ENCODE data around the gene AXDND1.
"Not testable (repeated sequence)": the region's sequence is repeated elsewhere in the genome, so short reads cannot be mapped to it uniquely, and the experiment has no call there.

AXDND1 gene

DNA sequence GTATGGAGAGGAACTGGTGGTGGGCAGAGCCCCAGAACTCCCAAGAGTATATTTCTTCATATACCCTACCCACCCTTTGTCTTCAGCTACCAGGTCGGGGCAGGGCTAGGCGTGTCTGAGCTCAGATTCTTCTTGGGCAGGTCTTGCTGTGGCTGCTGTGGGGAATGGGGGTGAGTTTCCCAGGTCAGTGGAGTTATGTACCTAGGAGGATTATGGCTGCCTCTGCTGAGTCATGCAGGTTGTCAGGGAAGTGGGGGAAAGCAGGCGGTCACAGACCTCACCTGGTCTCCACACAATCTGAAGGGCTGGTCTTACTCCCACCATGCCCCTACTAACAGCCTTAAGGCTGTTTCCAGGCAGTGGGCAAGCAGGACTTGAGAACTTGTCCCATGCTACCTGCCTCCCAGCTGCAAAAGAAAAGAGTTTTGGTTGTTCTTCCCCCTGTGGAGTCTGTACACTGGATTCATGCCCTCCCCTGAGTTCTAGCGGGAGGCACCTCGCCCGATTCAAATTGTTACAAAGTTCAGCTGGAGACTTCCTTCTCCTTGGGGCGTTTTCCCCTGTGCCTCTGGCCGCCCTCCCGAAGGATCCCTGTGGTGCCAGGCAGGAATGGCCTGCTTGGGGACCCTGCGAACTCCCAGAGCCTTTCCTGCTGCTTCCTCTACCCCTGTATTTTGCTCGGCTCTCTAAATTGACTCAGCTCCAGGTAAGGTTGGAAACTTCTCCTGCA is 151.4 kb downstream of the AXDND1 start:
- H3K27me3 ChIP-seq (ENCODE audit: insufficient read depth, poor library complexity, severe bottlenecking): no peaks in the 10 kb centered on the region
- TF ChIP-seq, protein P1, sequence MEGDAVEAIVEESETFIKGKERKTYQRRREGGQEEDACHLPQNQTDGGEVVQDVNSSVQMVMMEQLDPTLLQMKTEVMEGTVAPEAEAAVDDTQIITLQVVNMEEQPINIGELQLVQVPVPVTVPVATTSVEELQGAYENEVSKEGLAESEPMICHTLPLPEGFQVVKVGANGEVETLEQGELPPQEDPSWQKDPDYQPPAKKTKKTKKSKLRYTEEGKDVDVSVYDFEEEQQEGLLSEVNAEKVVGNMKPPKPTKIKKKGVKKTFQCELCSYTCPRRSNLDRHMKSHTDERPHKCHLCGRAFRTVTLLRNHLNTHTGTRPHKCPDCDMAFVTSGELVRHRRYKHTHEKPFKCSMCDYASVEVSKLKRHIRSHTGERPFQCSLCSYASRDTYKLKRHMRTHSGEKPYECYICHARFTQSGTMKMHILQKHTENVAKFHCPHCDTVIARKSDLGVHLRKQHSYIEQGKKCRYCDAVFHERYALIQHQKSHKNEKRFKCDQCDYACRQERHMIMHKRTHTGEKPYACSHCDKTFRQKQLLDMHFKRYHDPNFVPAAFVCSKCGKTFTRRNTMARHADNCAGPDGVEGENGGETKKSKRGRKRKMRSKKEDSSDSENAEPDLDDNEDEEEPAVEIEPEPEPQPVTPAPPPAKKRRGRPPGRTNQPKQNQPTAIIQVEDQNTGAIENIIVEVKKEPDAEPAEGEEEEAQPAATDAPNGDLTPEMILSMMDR (IDR thresholded peaks at IDR 0.05; ENCODE audit: insufficient read depth, low read length): no peak
- TF ChIP-seq SPI1 (IDR thresholded peaks at IDR 0.05; ENCODE audit: borderline replicate concordance, low read depth): no peak
- no peak for TF ChIP-seq POLR2AphosphoS5 (IDR thresholded peaks at IDR 0.05; ENCODE audit: low read depth)
- TF ChIP-seq GABPA (IDR thresholded peaks at IDR 0.05; ENCODE audit: low read depth): no peak

DNA sequence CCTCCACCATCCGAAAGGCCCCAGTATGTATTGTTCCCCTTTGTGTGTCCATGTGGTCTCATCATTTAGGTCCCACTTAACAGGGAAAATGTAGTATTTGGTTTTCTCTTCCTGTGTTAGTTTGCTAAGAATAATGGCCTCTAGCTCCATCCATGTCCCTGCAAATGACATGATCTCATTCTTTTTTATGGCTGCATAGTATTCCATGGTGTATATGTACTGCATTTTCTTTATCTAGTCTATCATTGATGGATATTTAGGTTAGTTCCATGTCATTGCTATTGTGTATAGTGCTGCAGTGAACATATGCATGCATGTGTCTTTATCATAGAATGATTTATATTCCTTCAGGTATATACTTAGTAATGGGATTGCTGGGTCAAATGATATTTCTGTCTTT is 152.8 kb downstream of the AXDND1 start:
- not testable (repeated sequence) for DNase-seq (ENCODE audit: low read depth in 1 of 2, low spot score in 1 of 2); H3K4me3 ChIP-seq (replicated peaks; ENCODE audit: insufficient read depth, low read length); H3K27me3 ChIP-seq (ENCODE audit: insufficient read depth, poor library complexity, severe bottlenecking); H3K27ac ChIP-seq (replicated peaks)

More for the DNA sequence above, 151.4 kb downstream of the AXDND1 start:
- no peak overlapping the region for H3K27ac ChIP-seq (replicated peaks)
- H3K4me3 ChIP-seq (replicated peaks; ENCODE audit: insufficient read depth, low read length): no peak overlapping the region
- no peak for DNase-seq (ENCODE audit: low read depth in 1 of 2, low spot score in 1 of 2)

DNA sequence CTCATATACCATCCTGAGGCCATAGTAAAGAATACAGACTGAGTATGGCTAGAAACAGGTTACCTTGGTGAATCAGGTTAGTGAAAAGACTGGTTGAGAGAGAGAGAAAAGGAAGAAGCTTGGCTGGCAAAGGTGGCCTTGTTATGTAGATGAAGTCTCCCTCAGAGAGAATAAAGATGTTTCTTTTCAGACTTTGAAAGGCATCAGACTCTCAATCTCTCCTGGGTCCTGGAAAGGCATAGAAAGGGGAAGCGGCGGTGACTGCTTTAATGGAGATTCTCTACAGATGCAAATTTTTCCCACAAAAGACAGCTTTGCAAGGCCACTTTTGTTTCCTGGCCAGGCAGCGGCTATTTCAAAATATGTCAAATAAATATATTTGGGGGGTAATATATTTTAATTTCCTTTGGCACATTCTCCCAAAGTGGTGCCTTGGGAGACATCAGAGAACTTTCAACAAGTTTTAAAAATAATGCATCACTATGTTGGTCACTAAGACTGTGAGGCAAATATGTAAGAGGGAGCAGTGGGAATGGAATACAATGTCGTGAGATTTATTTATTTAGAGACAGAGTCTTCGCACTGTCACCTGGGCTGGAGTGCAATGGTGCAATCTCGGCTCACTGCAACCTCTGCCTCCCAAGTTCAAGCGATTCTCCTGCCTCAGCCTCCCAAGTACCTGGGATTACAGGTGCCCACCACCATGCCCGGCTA is 163.9 kb downstream of the AXDND1 start:
- Histone ChIP-seq H3K27ac (replicated peaks) (no peak overlapping the region), H3K4me3 (replicated peaks; ENCODE audit: insufficient read depth, low read length) (no peak overlapping the region), H3K27me3 (ENCODE audit: insufficient read depth, poor library complexity, severe bottlenecking) (no peaks in the 10 kb centered on the region)
- TF ChIP-seq SPI1 (IDR thresholded peaks at IDR 0.05; ENCODE audit: borderline replicate concordance, low read depth): no peak
- TF ChIP-seq POLR2AphosphoS5 (IDR thresholded peaks at IDR 0.05; ENCODE audit: low read depth): no peak
- TF ChIP-seq, protein P2, sequence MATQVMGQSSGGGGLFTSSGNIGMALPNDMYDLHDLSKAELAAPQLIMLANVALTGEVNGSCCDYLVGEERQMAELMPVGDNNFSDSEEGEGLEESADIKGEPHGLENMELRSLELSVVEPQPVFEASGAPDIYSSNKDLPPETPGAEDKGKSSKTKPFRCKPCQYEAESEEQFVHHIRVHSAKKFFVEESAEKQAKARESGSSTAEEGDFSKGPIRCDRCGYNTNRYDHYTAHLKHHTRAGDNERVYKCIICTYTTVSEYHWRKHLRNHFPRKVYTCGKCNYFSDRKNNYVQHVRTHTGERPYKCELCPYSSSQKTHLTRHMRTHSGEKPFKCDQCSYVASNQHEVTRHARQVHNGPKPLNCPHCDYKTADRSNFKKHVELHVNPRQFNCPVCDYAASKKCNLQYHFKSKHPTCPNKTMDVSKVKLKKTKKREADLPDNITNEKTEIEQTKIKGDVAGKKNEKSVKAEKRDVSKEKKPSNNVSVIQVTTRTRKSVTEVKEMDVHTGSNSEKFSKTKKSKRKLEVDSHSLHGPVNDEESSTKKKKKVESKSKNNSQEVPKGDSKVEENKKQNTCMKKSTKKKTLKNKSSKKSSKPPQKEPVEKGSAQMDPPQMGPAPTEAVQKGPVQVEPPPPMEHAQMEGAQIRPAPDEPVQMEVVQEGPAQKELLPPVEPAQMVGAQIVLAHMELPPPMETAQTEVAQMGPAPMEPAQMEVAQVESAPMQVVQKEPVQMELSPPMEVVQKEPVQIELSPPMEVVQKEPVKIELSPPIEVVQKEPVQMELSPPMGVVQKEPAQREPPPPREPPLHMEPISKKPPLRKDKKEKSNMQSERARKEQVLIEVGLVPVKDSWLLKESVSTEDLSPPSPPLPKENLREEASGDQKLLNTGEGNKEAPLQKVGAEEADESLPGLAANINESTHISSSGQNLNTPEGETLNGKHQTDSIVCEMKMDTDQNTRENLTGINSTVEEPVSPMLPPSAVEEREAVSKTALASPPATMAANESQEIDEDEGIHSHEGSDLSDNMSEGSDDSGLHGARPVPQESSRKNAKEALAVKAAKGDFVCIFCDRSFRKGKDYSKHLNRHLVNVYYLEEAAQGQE (IDR thresholded peaks at IDR 0.05; ENCODE audit: insufficient replicate concordance, low read depth): no peak
- TF ChIP-seq, protein P1 (IDR thresholded peaks at IDR 0.05; ENCODE audit: insufficient read depth, low read length): no peak
- TF ChIP-seq GABPA (IDR thresholded peaks at IDR 0.05; ENCODE audit: low read depth): no peak
- DNase-seq (ENCODE audit: low read depth in 1 of 2, low spot score in 1 of 2): no peak

DNA sequence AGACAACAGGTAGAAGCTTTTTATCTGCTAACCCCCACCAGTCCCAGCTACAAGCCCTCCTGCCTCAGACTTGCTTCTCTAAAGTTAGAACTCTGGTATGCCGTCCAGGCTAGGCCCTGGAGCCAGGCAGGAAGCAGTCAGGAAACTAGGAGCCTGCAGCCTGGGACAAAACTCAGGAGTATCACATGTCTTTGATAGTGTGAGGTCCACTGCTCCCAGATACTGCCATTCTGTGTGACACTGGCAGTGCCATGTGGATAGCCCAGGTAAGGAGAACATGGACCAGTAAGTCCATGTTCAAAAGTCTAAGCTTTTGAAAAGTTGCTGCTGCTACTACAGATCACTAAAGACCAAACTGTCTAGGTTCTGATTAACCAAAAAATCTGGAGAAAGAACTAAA is 164.6 kb downstream of the AXDND1 start:
- TF ChIP-seq GABPA (IDR thresholded peaks at IDR 0.05; ENCODE audit: low read depth): no peak
- TF ChIP-seq POLR2AphosphoS5 (IDR thresholded peaks at IDR 0.05; ENCODE audit: low read depth): no peak
- TF ChIP-seq, protein P2 (IDR thresholded peaks at IDR 0.05; ENCODE audit: insufficient replicate concordance, low read depth): no peak
- TF ChIP-seq SPI1 (IDR thresholded peaks at IDR 0.05; ENCODE audit: borderline replicate concordance, low read depth): no peak
- TF ChIP-seq, protein P1 (IDR thresholded peaks at IDR 0.05; ENCODE audit: insufficient read depth, low read length): no peak
- no peak overlapping the region for H3K4me3 ChIP-seq (replicated peaks; ENCODE audit: insufficient read depth, low read length)
- no peak for DNase-seq (ENCODE audit: low read depth in 1 of 2, low spot score in 1 of 2)
- H3K27ac ChIP-seq (replicated peaks): no peak overlapping the region
- H3K27me3 ChIP-seq (ENCODE audit: insufficient read depth, poor library complexity, severe bottlenecking): no peaks in the 10 kb centered on the region

Measured in HL-60 (cell line).